GM12878 (cell line): ENCODE measurements around the gene PLPP7. TPM values are rescaled to one million over a fixed set of nuclear protein-coding genes. Genes with fewer than 3 reads are reported as not detected.

Experiments used
- ATAC-seq: fragments of 200-7000 bp; cut with Tn5 transposase; 3 replicates; pipeline ENCODE4 v1.9.1; 2020; ENCODE audit warnings: mild to moderate bottlenecking, moderate library complexity
- BruUV-seq: library from RNA; stranded (reverse); fragments of 400-500 nt; replicated peaks from 2 replicates; lab custom pipeline; 2021; lab: Mats Ljungman, UMichigan
- CTCF ChIA-PET: fragments of 300-600 bp; sonication (Branson Sonifier 250); formaldehyde crosslinking; extraction: SDS; loops from one replicate; lab custom pipeline; 2021; ENCODE audit warnings: inconsistent platforms; lab: Yijun Ruan, JAX
- POLR2A ChIA-PET: fragments of 350-600 bp; formaldehyde crosslinking; extraction: SDS; loops from one replicate; lab custom pipeline; 2021; ENCODE audit warnings: inconsistent platforms; lab: Charles Lee
- RAD21 ChIA-PET: fragments of 300-600 bp; sonication (Branson Sonifier 250); formaldehyde crosslinking; loops from one replicate; lab custom pipeline; 2023; ENCODE audit warnings: antibody characterized with exemption; ENCODE audit not compliant: unreplicated experiment; lab: Charles Lee
- SMC1A ChIA-PET: fragments of 300-600 bp; sonication (Branson Sonifier 250); formaldehyde crosslinking; loops from one replicate; lab custom pipeline; 2023; ENCODE audit not compliant: unreplicated experiment, uncharacterized antibody; lab: Charles Lee
- DNase-seq: peaks from one replicate; pipeline ENCODE4 v3.0.0-alpha.2; 2011; ENCODE audit warnings: low read depth, low spot score
- FAIRE-seq: peaks from 3 replicates; lab custom pipeline; 2011; peaks lifted over from hg19 to GRCh38; lab: Jason Lieb, UNC
- H2AFZ ChIP-seq: 2 replicates; pipeline ENCODE4 v1.6.0; 2011; ENCODE audit warnings: low read depth, low read length, control low read depth; ENCODE audit not compliant: control insufficient read depth
- H3K27ac ChIP-seq: 2 replicates; pipeline ENCODE4 v1.5.1; 2011; ENCODE audit warnings: control low read depth; ENCODE audit not compliant: control insufficient read depth, insufficient read depth
- H3K27me3 ChIP-seq, 2 experiments: replicated peaks in 1 of 2; 2 replicates each; pipeline versions ENCODE4 v1.6.0 to v1.6.1; 2011; ENCODE audit warnings: low read length in 1 of 2; ENCODE audit not compliant: control insufficient read depth in 2 of 2, insufficient read depth in 2 of 2
- H3K36me3 ChIP-seq, 2 experiments: 2 replicates each; pipeline ENCODE4 v1.5.1; 2011; ENCODE audit warnings: low read length in 1 of 2; ENCODE audit not compliant: control insufficient read depth in 2 of 2, insufficient read depth in 2 of 2
- H3K4me1 ChIP-seq: 2 replicates; pipeline ENCODE4 v1.6.1; 2011; ENCODE audit warnings: mild to moderate bottlenecking, low read length, moderate library complexity, mixed read lengths; ENCODE audit not compliant: control insufficient read depth, insufficient read depth
- H3K4me2 ChIP-seq: 2 replicates; pipeline ENCODE4 v1.6.0; 2011; ENCODE audit warnings: control low read depth; ENCODE audit not compliant: control insufficient read depth, insufficient read depth
- H3K4me3 ChIP-seq: fragments of 200-600 bp; sonication (generic); 2 replicates; pipeline ENCODE4 v1.5.1; 2016
- H3K79me2 ChIP-seq: 2 replicates; pipeline ENCODE4 v1.6.0; 2011; ENCODE audit warnings: low read length; ENCODE audit not compliant: control insufficient read depth, insufficient read depth
- H3K9ac ChIP-seq: 2 replicates; pipeline ENCODE4 v1.8.0; 2011; ENCODE audit warnings: low read length, control low read depth, mixed read lengths; ENCODE audit not compliant: control insufficient read depth, insufficient read depth
- H3K9me3 ChIP-seq: replicated peaks from 3 replicates; pipeline ENCODE4 v1.5.1; 2011; ENCODE audit warnings: mild to moderate bottlenecking, low read length; ENCODE audit not compliant: control insufficient read depth, insufficient read depth
- H4K20me1 ChIP-seq: 2 replicates; pipeline ENCODE4 v1.6.0; 2011; ENCODE audit not compliant: control insufficient read depth, insufficient read depth
- CHD4 ChIP-seq: fragments of 200-600 bp; sonication (generic); IDR thresholded peaks from 2 replicates; pipeline ENCODE4 v1.6.1; 2016; ENCODE audit warnings: mild to moderate bottlenecking
- CREB1 ChIP-seq: IDR thresholded peaks from 2 replicates; pipeline ENCODE4 v1.6.1; 2012; ENCODE audit warnings: low read depth, mild to moderate bottlenecking, inconsistent platforms
- ETV6 ChIP-seq, 2 experiments: fragments of 450-650 bp in 1 of 2; IDR thresholded peaks in 1 of 2; conservative IDR thresholded peaks in 1 of 2; 2 replicates each; pipeline ENCODE4 v1.6.1; 2014; ENCODE audit warnings: antibody characterized with exemption in 1 of 2, borderline replicate concordance in 1 of 2, low read depth in 1 of 2, mild to moderate bottlenecking in 1 of 2, moderate library complexity in 1 of 2
- IKZF1 ChIP-seq: fragments of 450-650 bp; conservative IDR thresholded peaks from 2 replicates; pipeline ENCODE4 v1.6.1; 2017; ENCODE audit warnings: antibody characterized with exemption, mild to moderate bottlenecking
- JUNB ChIP-seq: IDR thresholded peaks from 2 replicates; pipeline ENCODE4 v1.6.1; 2016; ENCODE audit warnings: antibody characterized with exemption, mild to moderate bottlenecking
- MTA3 ChIP-seq: IDR thresholded peaks from 2 replicates; pipeline ENCODE4 v1.6.1; 2012; ENCODE audit warnings: low read length, inconsistent platforms, borderline replicate concordance
- NKRF ChIP-seq: fragments of 450-650 bp; conservative IDR thresholded peaks from 2 replicates; pipeline ENCODE4 v1.6.1; 2017; ENCODE audit warnings: mild to moderate bottlenecking, moderate library complexity
- NR2C1 ChIP-seq: fragments of 450-650 bp; IDR thresholded peaks from 2 replicates; pipeline ENCODE4 v1.6.1; 2017; ENCODE audit warnings: antibody characterized with exemption, mild to moderate bottlenecking, moderate library complexity
- POLR2A ChIP-seq: IDR thresholded peaks from 2 replicates; pipeline ENCODE4 v1.6.1; 2011; ENCODE audit warnings: low read depth, mild to moderate bottlenecking, low read length
- POLR2AphosphoS2 ChIP-seq: IDR thresholded peaks from 2 replicates; pipeline ENCODE4 v1.6.1; 2011; ENCODE audit warnings: low read depth, mild to moderate bottlenecking, low read length, improper control_type of control experiment, moderate library complexity
- POLR2AphosphoS5 ChIP-seq: IDR thresholded peaks from 2 replicates; pipeline ENCODE4 v1.6.1; 2011; ENCODE audit warnings: mild to moderate bottlenecking, low read length, inconsistent platforms
- PRDM15 ChIP-seq: fragments of 450-650 bp; formaldehyde crosslinking; IDR thresholded peaks from 2 replicates; pipeline ENCODE4 v1.4.0; 2020; ENCODE audit warnings: mild to moderate bottlenecking, moderate library complexity
- RAD51 ChIP-seq: fragments of 450-650 bp; IDR thresholded peaks from 2 replicates; pipeline ENCODE4 v1.6.1; 2016; ENCODE audit warnings: moderate library complexity, mild to moderate bottlenecking, inconsistent platforms
- SPI1 ChIP-seq: IDR thresholded peaks from 2 replicates; pipeline ENCODE4 v1.6.1; 2011; ENCODE audit warnings: low read depth, mild to moderate bottlenecking, low read length, moderate library complexity, borderline replicate concordance; ENCODE audit not compliant: insufficient read depth
- SRF ChIP-seq, 2 experiments: IDR thresholded peaks; 2 replicates each; pipeline ENCODE4 v1.6.1; 2011; ENCODE audit warnings: low read depth in 2 of 2, low read length in 2 of 2, mild to moderate bottlenecking in 1 of 2, moderate library complexity in 1 of 2
- ZBTB4 ChIP-seq: fragments of 450-650 bp; formaldehyde crosslinking; IDR thresholded peaks from 2 replicates; pipeline ENCODE4 v1.4.0; 2022; ENCODE audit warnings: mild to moderate bottlenecking, moderate library complexity
- WGBS: methylation state at CpG from one replicate; pipeline ENCODE4 v1.1.6; 2016; ENCODE audit warnings: low lambda C conversion rate; ENCODE audit not compliant: insufficient replicate concordance, insufficient coverage; ENCODE audit errors: missing lambda C conversion rate; 5-methylcytosine and 5-hydroxymethylcytosine counted together
- in situ Hi-C: fragments of 300-500 bp; cut with MboI; formaldehyde crosslinking; loops from 9 replicates; pipeline ENCODE4 v1.14.3; 2018; ENCODE audit warnings: mixed read lengths
- intact Hi-C: fragments of 100-400 bp; cut with micrococcal nuclease; formaldehyde crosslinking; loops from one replicate; pipeline ENCODE4 v1.14.2; 2022; ENCODE audit not compliant: unreplicated experiment
- polyA plus RNA-seq, 11 experiments: library from polyadenylated mRNA; depleted of rRNA in 4 of 11; unstranded in 6 of 11; stranded (reverse) in 5 of 11; fragments of >200 nt; fragmentation: Nextera tagmentation in 4 of 11; fragmentation: Illumina TruSeq in 1 of 11; extraction: Ambion mirVana in 4 of 11; extraction: Trizol in 1 of 11; gene quantifications; 1 replicate in 1 of 11; 2 replicates in 10 of 11; pipeline versions ENCODE4 v1.2.1 to v1.2.3, GENCODE V29; 2011 to 2016; ENCODE audit warnings: inconsistent platforms in 2 of 11, missing spikeins in 2 of 11, low read depth in 1 of 11
- total RNA-seq, 4 experiments: library from RNA; depleted of rRNA in 3 of 4; stranded (reverse); fragments of >200 nt in 3 of 4; fragmentation: Illumina TruSeq in 1 of 4; extraction: Trizol in 1 of 4; gene quantifications; 2 replicates each; pipeline versions ENCODE4 v1.2.1 to v1.2.3, GENCODE V29; 2013 to 2021

PLPP7 gene
- total and polyA plus RNA-seq, 10 of the 15 experiments (the other 5 are each of a cell fraction or from before 2014, with no cell fraction given), result 0.05 to 1.0 (median 0.40) TPM; not detected in 3

GRCh38 chr9:131290767-131291370 lies 1.3 kb downstream of the PLPP7 start:
- in situ Hi-C loops, result no loop called here
- no peak overlapping the region for H3K27ac ChIP-seq
- no peaks in the 10 kb centered on the region for H3K27me3 ChIP-seq
- intact Hi-C loops, result no loop called here
- ChIA-PET POLR2A (no interaction called here), CTCF (interaction anchor here (1.9 kb wide), 1 partner anchor 113 kb away, joined by 4 read pairs; no protein-coding TSS in a partner anchor), RAD21 (no interaction called here), SMC1A (interaction anchor here (0.5 kb wide), 1 partner anchor 85 kb away, joined by 6 read pairs; no protein-coding TSS in a partner anchor)
- H3K9me3 ChIP-seq, result no peaks in the 10 kb centered on the region
- no peak for DNase-seq
- no peaks in the 10 kb centered on the region; the same call in 1 of the 2 replicates for H4K20me1 ChIP-seq
- FAIRE-seq, result no peak
- no peaks in the 10 kb centered on the region for H3K4me1 ChIP-seq
- H3K79me2 ChIP-seq, result no peaks in the 10 kb centered on the region
- no peak overlapping the region for H3K4me2 ChIP-seq
- H3K36me3 ChIP-seq, result no peaks in the 10 kb centered on the region
- BruUV-seq, result no TSS peak
- no peak overlapping the region for H3K4me3 ChIP-seq
- 63% methylated on average over 15 of the region's 17 CpGs for WGBS
- no peak for ATAC-seq
- H3K9ac ChIP-seq, result no peak overlapping the region
- H2AFZ ChIP-seq, result no peak overlapping the region
- TF ChIP-seq POLR2AphosphoS2 (no peak), NR2C1 (no peak), ETV6 (conservative IDR thresholded peaks at IDR 0.05 in 1 of 2, IDR thresholded peaks at IDR 0.05 in 1 of 2; ENCODE audit: borderline replicate concordance in 1 of 2, low read depth in 1 of 2) (no peak), SRF (IDR thresholded peaks at IDR 0.05; ENCODE audit: low read depth in 2 of 2, low read length in 2 of 2) (no peak), POLR2A (no peak), IKZF1 (no peak), JUNB (no peak), RAD51 (no peak), ZBTB4 (CRISPR knock-in tag) (no peak), NKRF (no peak), CHD4 (no peak), SPI1 (no peak), PRDM15 (CRISPR knock-in tag) (no peak), POLR2AphosphoS5 (no peak), CREB1 (no peak), MTA3 (no peak)
